HL-60 (cell line): ENCODE data around the gene SKA3.

Experiments
- DNase-seq, 2 experiments: peaks; one replicate each; pipeline ENCODE4 v3.0.0-alpha.2; 2010 to 2020; ENCODE audit warnings: low read depth in 1 of 2, low spot score in 1 of 2
- H3K27ac ChIP-seq: fragments of 250-450 bp; sonication (Bioruptor Pico); replicated peaks from 2 replicates; pipeline ENCODE4 v1.5.1; 2020; ENCODE audit warnings: mild to moderate bottlenecking, moderate library complexity
- H3K27me3 ChIP-seq: fragments of 250-450 bp; sonication (Bioruptor Pico); 2 replicates; pipeline ENCODE4 v1.5.1; 2021; ENCODE audit warnings: mild to moderate bottlenecking, moderate library complexity; ENCODE audit not compliant: insufficient read depth, poor library complexity, severe bottlenecking
- H3K4me3 ChIP-seq: replicated peaks from 2 replicates; pipeline ENCODE4 v1.5.1; 2011; ENCODE audit warnings: mild to moderate bottlenecking, control low read depth, low read length; ENCODE audit not compliant: insufficient read depth
- CTCF ChIP-seq: IDR thresholded peaks from one replicate; pipeline ENCODE4 v1.5.1; 2011; ENCODE audit warnings: low read length, control low read depth, inconsistent platforms; ENCODE audit not compliant: insufficient read depth
- GABPA ChIP-seq: IDR thresholded peaks from 2 replicates; pipeline ENCODE4 v1.6.1; 2012; ENCODE audit warnings: low read depth
- POLR2AphosphoS5 ChIP-seq: IDR thresholded peaks from 2 replicates; pipeline ENCODE4 v1.6.1; 2012; ENCODE audit warnings: low read depth
- REST ChIP-seq: IDR thresholded peaks from 2 replicates; pipeline ENCODE4 v1.6.1; 2012; ENCODE audit warnings: low read depth; ENCODE audit not compliant: insufficient replicate concordance
- SPI1 ChIP-seq: IDR thresholded peaks from 2 replicates; pipeline ENCODE4 v1.6.1; 2012; ENCODE audit warnings: low read depth, mild to moderate bottlenecking, borderline replicate concordance

The SKA3 gene

GRCh38 chr13:21116141-21116540, 60.2 kb downstream of the SKA3 start:
- H3K27ac ChIP-seq: no peak overlapping the region
- DNase-seq: no peak
- TF ChIP-seq GABPA: no peak
- no peak for TF ChIP-seq POLR2AphosphoS5
- no peak for TF ChIP-seq SPI1
- no peak for TF ChIP-seq REST
- no peak for TF ChIP-seq CTCF
- H3K4me3 ChIP-seq: no peak overlapping the region
- H3K27me3 ChIP-seq: no peaks in the 10 kb centered on the region

- Histone ChIP-seq H3K27me3 (no peaks in the 10 kb centered on the region), H3K4me3 (no peak overlapping the region), H3K27ac (no peak overlapping the region)
- no peak for DNase-seq
- no peak for TF ChIP-seq POLR2AphosphoS5
- TF ChIP-seq CTCF: no peak
- no peak for TF ChIP-seq SPI1
- TF ChIP-seq GABPA: no peak
- TF ChIP-seq REST: no peak
Observed at GRCh38 chr13:21115231-21115630, 61.1 kb downstream of the SKA3 start.

- Histone ChIP-seq H3K4me3 (no peak overlapping the region), H3K27ac (no peak overlapping the region), H3K27me3 (no peaks in the 10 kb centered on the region)
- TF ChIP-seq SPI1 (no peak), GABPA (no peak), POLR2AphosphoS5 (no peak), REST (no peak), CTCF (no peak)
- no peak for DNase-seq
Observed at GRCh38 chr13:21111546-21111945, 64.8 kb downstream of the SKA3 start.
